Gastroesophageal sphincter (tissue), 3 donors: Measurements from ENCODE around the gene MALL.

Source experiments
- CTCF ChIP-seq, 4 experiments: fragments of 200-600 bp in 2 of 4; fragments of 450-650 bp in 2 of 4; sonication (generic) in 1 of 4; IDR thresholded peaks; one replicate each; pipeline ENCODE4 v1.5.1; 2017 to 2019; ENCODE audit warnings: antibody characterized with exemption in 4 of 4, mild to moderate bottlenecking in 2 of 4, moderate library complexity in 2 of 4
- EP300 ChIP-seq: sonication (generic); formaldehyde crosslinking; IDR thresholded peaks from one replicate; pipeline ENCODE4 v1.6.1; 2017; ENCODE audit warnings: antibody characterized with exemption, mild to moderate bottlenecking
- POLR2A ChIP-seq, 2 donors: fragments of 450-650 bp; IDR thresholded peaks; one replicate each; pipeline ENCODE4 v1.6.1; 2017; ENCODE audit warnings: antibody characterized with exemption in 2 of 2, mild to moderate bottlenecking in 2 of 2, moderate library complexity in 1 of 2
- POLR2AphosphoS5 ChIP-seq: sonication (generic); formaldehyde crosslinking; IDR thresholded peaks from one replicate; pipeline ENCODE4 v1.6.1; 2017; ENCODE audit warnings: antibody characterized with exemption

DNA sequence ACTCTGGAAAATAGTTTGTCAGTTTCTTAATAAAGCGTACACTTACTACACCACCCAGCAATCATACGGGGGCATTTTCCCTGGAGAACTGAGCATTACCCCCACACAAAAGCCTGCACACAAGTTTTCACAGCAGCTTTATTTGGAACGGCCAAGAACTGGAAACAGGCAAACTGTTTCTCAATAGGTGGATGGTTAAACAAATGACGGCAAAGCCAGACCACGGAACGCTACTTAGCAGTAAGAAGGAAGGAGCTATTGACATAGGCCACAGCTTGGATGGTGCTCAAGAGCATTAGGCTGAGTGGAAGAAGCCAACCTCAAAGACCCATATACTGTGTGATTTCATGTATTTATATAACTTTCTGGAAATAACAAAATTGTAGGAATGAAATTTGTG, 9.0 kb downstream of the MALL start:
- TF ChIP-seq CTCF (IDR thresholded peaks at IDR 0.05) (no peak), POLR2A (IDR thresholded peaks at IDR 0.05) (no peak), EP300 (no peak), POLR2AphosphoS5 (no peak)
